ENCODE results near the gene MAST4.

Gene MAST4

GRCh38 chr5:67176936-67177335 is 580.7 kb downstream of the MAST4 start:
- DNase-seq: peak in 1 of 2 experiments; percentile 21

GRCh38 chr5:67178085-67178484 is 581.9 kb downstream of the MAST4 start:
- DNase-seq: peak; percentile 56 to 57

- DNase-seq: no peak
Observed at GRCh38 chr5:67178966-67179365, 582.8 kb downstream of the MAST4 start.

GRCh38 chr5:67179697-67180361 is 583.6 kb downstream of the MAST4 start:
- DNase-seq: no peak

- DNase-seq: peak; percentile 90 to 91
Observed at GRCh38 chr5:67181648-67182221, 585.5 kb downstream of the MAST4 start.

- no peak for DNase-seq
Observed at GRCh38 chr5:67182301-67182790, 586.2 kb downstream of the MAST4 start.

- no peak for DNase-seq
Observed at GRCh38 chr5:67183859-67184258, 587.7 kb downstream of the MAST4 start.

- DNase-seq: peak; percentile 92
Observed at GRCh38 chr5:67187006-67187715, 591.0 kb downstream of the MAST4 start.

- no peak for DNase-seq
Observed at GRCh38 chr5:67188274-67189078, 592.3 kb downstream of the MAST4 start.

- no peak for DNase-seq
Observed at GRCh38 chr5:67189079-67189354, 592.8 kb downstream of the MAST4 start.

GRCh38 chr5:67189931-67190330 is 593.7 kb downstream of the MAST4 start:
- DNase-seq: no peak

GRCh38 chr5:67190410-67190809 is 594.2 kb downstream of the MAST4 start:
- no peak for DNase-seq

- DNase-seq: no peak
Observed at GRCh38 chr5:67190861-67191260, 594.7 kb downstream of the MAST4 start.

- DNase-seq: peak; percentile 51 to 68
Observed at GRCh38 chr5:67192719-67193438, 596.7 kb downstream of the MAST4 start.

- no peak for DNase-seq
Observed at GRCh38 chr5:67193439-67193807, 597.2 kb downstream of the MAST4 start.

- no peak for DNase-seq
Observed at GRCh38 chr5:67194166-67194565, 598.0 kb downstream of the MAST4 start.

- no peak for DNase-seq
Observed at GRCh38 chr5:67195406-67196275, 599.4 kb downstream of the MAST4 start.

GRCh38 chr5:67196537-67197059 is 600.4 kb downstream of the MAST4 start, which contains the start of gene CD180:
CD180 (minus strand) TSS chr5:67196799; CDS start chr5:67196641, 158 bp downstream.
- no peak for DNase-seq

- no peak for DNase-seq
Observed at GRCh38 chr5:67197536-67197935, 601.3 kb downstream of the MAST4 start.

- DNase-seq: no peak
Observed at GRCh38 chr5:67198917-67199316, 602.7 kb downstream of the MAST4 start.

- no peak for DNase-seq
Observed at GRCh38 chr5:67199859-67200258, 603.7 kb downstream of the MAST4 start.

Measured in AML-193 (cell line).